CD4-positive, alpha-beta T cell treated with Interferon gamma for 1 hour (primary cell): ENCODE data around the gene INPP5A.

Experiments
- DNase-seq: peaks from one replicate; pipeline ENCODE4 v3.0.0-alpha.2; 2020

Gene INPP5A

DNA sequence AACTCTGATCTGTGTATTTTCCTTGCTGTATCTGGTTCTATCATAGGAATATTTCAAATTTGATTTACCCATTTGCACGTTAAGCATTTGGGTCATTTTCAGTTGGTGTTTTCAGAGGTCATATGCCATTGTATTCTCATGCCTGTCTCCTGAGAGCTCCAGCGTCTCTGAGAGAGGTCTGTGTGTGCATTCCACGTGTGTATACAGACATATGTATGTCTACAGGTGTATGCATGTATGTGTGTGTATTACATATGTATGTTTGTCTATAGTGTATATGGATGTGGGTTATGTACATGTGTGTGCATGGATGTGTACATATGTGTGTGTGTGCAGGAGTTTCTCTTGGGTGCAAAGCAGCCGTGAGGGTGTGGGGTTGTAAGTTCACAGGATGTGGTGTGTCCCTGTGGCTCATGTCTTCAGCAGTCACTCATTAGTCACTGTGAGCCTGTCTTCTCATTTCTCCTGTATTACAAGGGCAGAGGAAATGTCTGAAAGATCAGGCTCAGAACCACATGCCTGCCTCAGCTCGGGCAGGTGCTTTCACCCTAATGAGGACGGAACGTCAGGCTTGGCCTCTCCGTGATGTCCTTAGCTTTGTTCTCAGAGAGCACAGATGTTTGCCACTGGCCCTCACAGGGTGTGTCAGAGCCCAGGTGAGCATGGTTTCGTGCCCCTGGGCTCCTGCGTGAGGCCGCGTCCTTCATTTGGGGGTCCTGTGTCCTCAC lies 146.7 kb downstream of the INPP5A start:
- DNase-seq: no peak

GRCh38 chr10:132685101-132685891 lies 147.7 kb downstream of the INPP5A start:
- DNase-seq: peak; percentile 11

- DNase-seq: no peak
Observed at GRCh38 chr10:132685921-132686680, 148.5 kb downstream of the INPP5A start.

GRCh38 chr10:132687181-132687892 lies 149.8 kb downstream of the INPP5A start:
- no peak for DNase-seq

- DNase-seq: no peak
Observed at GRCh38 chr10:132687893-132688579, 150.4 kb downstream of the INPP5A start.

GRCh38 chr10:132688580-132689420 lies 151.2 kb downstream of the INPP5A start:
- no peak for DNase-seq

GRCh38 chr10:132689721-132690360 lies 152.3 kb downstream of the INPP5A start:
- no peak for DNase-seq

GRCh38 chr10:132690401-132690800 lies 152.8 kb downstream of the INPP5A start:
- DNase-seq: no peak

- no peak for DNase-seq
Observed at GRCh38 chr10:132690821-132691610, 153.4 kb downstream of the INPP5A start.

DNA sequence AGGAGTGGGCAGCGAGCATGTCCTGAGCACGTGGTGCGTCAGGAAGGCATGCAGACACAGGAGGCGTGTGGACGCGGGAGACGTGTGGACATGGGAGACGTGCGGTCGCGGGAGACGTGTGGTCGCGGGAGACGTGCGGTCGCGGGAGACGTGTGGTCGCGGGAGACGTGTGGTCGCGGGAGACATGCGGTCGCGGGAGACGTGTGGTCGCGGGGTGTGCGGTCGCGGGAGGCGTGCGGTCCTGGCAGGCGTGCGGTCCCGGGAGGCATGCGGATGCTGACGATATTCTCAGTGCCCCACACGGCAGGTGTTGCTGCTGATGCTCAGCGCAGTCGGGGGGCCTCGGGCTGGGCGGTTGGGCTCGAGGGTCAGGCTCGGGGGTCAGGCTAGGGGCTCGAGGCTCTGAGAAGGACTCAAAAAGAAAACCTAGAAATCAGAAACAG lies 154.1 kb downstream of the INPP5A start:
- no peak for DNase-seq

DNA sequence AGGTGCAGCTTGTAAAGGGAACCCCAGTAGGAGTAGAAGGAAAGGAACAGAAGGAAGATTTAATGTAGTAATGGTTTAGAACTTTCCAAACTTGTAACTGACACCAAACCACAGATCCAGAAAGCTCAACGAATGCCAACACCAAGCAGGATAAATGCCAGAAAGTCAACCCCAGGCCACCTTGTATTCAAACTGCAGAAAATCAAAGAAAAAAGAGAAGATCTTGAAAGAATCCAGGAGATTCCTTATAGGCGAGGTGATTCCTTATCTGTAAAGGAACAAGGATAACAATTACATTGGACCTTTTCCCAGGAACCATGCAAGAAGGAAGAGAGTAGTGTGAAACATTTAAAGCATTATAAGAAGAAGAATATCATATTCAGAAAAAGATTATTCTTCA lies 154.7 kb downstream of the INPP5A start:
- no peak for DNase-seq

GRCh38 chr10:132693676-132694075 lies 156.1 kb downstream of the INPP5A start:
- DNase-seq: no peak

DNA sequence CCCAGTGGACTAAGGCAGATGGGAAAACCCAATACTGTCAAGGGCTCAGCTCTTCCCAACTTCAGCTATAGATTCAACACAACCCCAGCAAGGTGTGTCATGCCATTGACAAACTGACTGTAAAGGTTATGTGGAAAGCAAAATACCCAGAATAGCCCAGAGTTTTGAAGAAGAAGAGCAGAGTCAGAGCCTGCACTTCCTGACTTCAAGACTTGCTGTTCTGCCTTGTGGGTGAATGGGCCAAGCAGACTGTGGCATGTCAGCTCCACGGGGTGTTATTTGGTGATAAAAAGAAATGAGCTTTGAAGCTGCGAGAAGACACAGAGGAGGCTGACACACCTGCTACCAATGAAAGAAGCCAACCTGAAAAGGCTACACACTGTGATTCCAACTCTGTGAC lies 158.6 kb downstream of the INPP5A start:
- DNase-seq: no peak

GRCh38 chr10:132696728-132697577 lies 159.4 kb downstream of the INPP5A start:
- no peak for DNase-seq

GRCh38 chr10:132697578-132698200 lies 160.1 kb downstream of the INPP5A start:
- no peak for DNase-seq

DNA sequence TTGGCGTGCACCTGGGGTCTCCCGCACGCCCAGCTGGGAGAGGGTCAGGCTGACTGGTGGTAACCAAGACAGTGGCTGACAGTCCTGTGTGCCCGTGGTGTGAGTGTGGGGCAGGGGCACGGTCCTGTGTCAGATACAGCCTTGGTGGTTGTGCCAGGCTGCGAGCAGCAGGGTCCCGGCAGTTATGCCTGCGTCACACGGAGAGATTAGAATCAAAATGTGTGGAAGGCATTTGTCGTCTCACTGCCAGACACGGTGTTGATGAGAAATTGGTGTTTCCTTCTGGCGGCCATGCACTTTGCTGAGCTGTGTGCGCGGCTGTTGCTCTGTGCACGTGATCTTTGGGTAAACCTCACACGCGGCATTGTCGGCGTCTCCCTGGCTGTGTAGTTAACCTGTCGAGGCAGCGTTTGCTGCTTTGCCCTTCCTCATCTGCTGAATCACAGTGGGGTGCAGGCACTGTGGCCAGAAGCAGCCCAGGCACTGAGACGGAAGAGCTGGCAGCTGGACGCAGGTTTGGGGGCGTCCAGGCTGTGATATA lies 160.7 kb downstream of the INPP5A start:
- DNase-seq: no peak

DNA sequence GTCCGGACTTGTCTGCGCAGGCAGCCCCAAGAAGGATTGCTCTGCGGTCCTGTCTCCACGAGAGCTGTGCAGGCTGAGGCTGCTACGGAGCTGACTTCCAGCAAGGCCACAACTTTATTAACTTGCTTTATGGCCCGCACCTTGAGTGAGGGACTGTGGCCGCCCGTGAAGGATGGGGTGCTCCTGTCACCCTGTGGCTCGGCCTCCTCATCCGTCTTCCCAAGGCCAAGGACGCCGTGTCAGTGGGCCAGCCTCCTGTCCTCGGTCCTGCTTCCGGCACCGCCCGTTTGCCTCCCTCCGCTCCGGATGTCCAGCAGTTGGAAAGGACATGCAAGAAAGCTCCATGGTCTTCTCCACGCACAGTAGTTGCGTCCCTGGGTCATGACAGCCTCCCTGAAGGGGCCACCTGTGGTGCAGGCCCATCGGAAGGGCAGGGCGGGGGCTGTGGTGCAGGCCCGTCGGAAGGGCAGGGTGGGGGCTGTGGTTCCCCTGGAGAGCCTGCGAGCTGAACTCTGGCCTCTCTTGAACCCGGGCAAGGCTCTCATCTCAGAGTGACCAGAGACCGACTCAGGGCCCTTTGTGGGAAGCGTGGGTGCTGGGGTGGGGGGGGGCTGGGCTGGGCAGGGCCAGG lies 161.3 kb downstream of the INPP5A start:
- no peak for DNase-seq
